Measurements from ENCODE around the gene DAD1.

DNA sequence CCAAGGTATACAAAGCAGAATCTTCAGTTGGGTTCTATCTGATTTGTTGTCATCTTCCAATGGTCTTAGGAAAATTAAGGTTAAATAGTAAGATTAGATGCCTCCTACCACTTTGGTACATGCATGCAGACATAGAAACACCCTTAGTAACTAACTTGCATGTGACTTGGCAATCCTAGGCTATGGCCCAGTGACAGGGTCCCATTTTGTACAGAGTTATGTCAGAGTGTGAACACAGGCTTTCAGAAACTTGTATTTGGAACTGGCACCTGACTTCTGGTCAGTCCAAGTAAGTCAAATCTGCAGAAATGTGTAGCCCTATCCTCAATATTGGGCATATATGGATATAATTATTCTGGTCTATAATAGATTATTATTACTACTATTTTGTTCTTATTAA, 53.1 kb downstream of the DAD1 start:
- TF ChIP-seq, protein P1, sequence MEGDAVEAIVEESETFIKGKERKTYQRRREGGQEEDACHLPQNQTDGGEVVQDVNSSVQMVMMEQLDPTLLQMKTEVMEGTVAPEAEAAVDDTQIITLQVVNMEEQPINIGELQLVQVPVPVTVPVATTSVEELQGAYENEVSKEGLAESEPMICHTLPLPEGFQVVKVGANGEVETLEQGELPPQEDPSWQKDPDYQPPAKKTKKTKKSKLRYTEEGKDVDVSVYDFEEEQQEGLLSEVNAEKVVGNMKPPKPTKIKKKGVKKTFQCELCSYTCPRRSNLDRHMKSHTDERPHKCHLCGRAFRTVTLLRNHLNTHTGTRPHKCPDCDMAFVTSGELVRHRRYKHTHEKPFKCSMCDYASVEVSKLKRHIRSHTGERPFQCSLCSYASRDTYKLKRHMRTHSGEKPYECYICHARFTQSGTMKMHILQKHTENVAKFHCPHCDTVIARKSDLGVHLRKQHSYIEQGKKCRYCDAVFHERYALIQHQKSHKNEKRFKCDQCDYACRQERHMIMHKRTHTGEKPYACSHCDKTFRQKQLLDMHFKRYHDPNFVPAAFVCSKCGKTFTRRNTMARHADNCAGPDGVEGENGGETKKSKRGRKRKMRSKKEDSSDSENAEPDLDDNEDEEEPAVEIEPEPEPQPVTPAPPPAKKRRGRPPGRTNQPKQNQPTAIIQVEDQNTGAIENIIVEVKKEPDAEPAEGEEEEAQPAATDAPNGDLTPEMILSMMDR (IDR thresholded peaks at IDR 0.05): no peak
- no peak for TF ChIP-seq POLR2A (IDR thresholded peaks at IDR 0.05)
- no peak for TF ChIP-seq POLR2AphosphoS5 (IDR thresholded peaks at IDR 0.05; ENCODE audit: insufficient read depth in 1 of 2, low read depth in 1 of 2)
